Left lung (tissue), 10 donors: ENCODE data around the gene CDK11B. TPM values are rescaled to one million over a fixed set of nuclear protein-coding genes. Genes with fewer than 3 reads are reported as not detected.
A peak's percentile ranks its signal among the peaks of the same experiment; 100 is the strongest.

Source experiments
- ATAC-seq: fragments of 200-7000 bp; cut with Tn5 transposase; one replicate; pipeline ENCODE4 v1.9.1; 2020; ENCODE audit warnings: moderate library complexity
- DNase-seq, 4 donors: peaks; one replicate each; pipeline ENCODE4 v3.0.0-alpha.2; 2013 to 2020
- H3K27ac ChIP-seq, 2 donors: fragments of 200-600 bp; sonication (generic) in 1 of 2; one replicate each; pipeline versions ENCODE4 v1.5.0 to v1.8.0; 2020 to 2021
- H3K27me3 ChIP-seq, 2 donors: fragments of 200-600 bp; sonication (generic) in 1 of 2; one replicate each; pipeline versions ENCODE4 v1.5.0 to v1.8.0; 2020 to 2021
- H3K36me3 ChIP-seq, 2 donors: fragments of 200-600 bp; sonication (generic) in 1 of 2; one replicate each; pipeline versions ENCODE4 v1.5.0 to v1.8.0; 2020 to 2021
- H3K4me1 ChIP-seq, 2 donors: fragments of 200-600 bp; one replicate each; pipeline ENCODE4 v1.8.0; 2021
- H3K4me3 ChIP-seq, 2 donors: fragments of 200-600 bp; sonication (generic) in 1 of 2; one replicate each; pipeline versions ENCODE4 v1.5.0 to v1.8.0; 2020 to 2021; ENCODE audit warnings: mild to moderate bottlenecking in 1 of 2
- H3K9me3 ChIP-seq, 2 donors: fragments of 200-600 bp; sonication (generic) in 1 of 2; one replicate each; pipeline versions ENCODE4 v1.5.0 to v1.8.0; 2020 to 2021
- intact Hi-C, 2 donors: fragments of 100-400 bp; cut with DNase I; formaldehyde crosslinking; loops; one replicate each; pipeline versions ENCODE4 v1.11.2 to v1.14.2; 2022
- polyA plus RNA-seq, 6 donors: library from polyadenylated mRNA; unstranded; fragments of 120-200 nt; gene quantifications; one replicate each; pipeline ENCODE4 v1.2.1, GENCODE V29; 2013; ENCODE audit not compliant: insufficient read length in 6 of 6
- total RNA-seq, 2 donors: library from RNA; stranded (reverse); fragmentation: NEBNext Ultra II Directional; extraction: Animal tissue kit (Norgen Biotek cat#: 25700); gene quantifications; one replicate each; pipeline ENCODE4 v1.2.1, GENCODE V29; 2021
- TF ChIP-seq, protein P1 (sequence below), 2 donors: fragments of 200-600 bp; sonication (generic) in 1 of 2; IDR thresholded peaks; one replicate each; pipeline versions ENCODE4 v1.5.0 to v1.8.0; 2021; ENCODE audit warnings: antibody characterized with exemption in 2 of 2
- donor health status: DM: no; HTN: yes; CAD: no.
- donor health status: DM: no; HTN: no; CAD: no.

The CDK11B gene
- total and polyA plus RNA-seq, 8 donors = 16.3 to 46.8 (median 40.2) TPM

DNA sequence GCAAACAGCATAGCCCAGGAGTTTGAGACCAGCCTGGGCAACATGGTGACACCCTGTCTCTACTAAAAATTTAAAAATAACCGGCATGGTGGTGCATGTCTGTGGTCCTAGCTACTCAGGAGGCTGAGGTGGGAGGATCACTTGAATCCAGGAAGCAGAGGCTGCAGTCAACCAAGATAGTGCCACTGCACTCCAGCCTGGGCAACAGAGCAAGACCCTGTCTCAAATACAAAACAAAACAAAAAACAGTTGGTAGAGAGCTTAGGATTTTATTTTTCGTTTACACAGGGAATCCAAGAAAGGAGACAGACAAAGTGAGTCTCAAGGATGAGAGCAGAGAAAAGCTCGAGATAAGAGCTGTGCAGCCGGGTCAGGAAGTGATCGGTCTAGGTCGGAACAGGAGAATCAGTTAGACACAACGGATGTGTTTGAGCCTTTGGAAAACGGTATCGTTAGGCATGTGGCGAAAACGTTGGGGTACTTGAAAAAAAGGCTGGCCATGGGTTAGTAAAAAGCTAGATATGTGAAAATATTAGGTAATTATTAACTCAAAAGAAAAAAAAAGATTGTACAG is 45.2 kb downstream of the CDK11B start:
- Histone ChIP-seq H3K36me3 (peaks cover 0 to 8% of the 10 kb centered on the region in 2 donors), H3K4me1 (peaks cover 29 to 52% of the 10 kb centered on the region in 2 donors), H3K9me3 (no peaks in the 10 kb centered on the region), H3K27me3 (no peaks in the 10 kb centered on the region), H3K27ac (peak overlapping the region; percentile 99), H3K4me3 (peak overlapping the region; percentile 78 to 83)
- ATAC-seq (no peak), DNase-seq (peak in 1 of 4 donors; percentile 13)
- TF ChIP-seq, protein P1, sequence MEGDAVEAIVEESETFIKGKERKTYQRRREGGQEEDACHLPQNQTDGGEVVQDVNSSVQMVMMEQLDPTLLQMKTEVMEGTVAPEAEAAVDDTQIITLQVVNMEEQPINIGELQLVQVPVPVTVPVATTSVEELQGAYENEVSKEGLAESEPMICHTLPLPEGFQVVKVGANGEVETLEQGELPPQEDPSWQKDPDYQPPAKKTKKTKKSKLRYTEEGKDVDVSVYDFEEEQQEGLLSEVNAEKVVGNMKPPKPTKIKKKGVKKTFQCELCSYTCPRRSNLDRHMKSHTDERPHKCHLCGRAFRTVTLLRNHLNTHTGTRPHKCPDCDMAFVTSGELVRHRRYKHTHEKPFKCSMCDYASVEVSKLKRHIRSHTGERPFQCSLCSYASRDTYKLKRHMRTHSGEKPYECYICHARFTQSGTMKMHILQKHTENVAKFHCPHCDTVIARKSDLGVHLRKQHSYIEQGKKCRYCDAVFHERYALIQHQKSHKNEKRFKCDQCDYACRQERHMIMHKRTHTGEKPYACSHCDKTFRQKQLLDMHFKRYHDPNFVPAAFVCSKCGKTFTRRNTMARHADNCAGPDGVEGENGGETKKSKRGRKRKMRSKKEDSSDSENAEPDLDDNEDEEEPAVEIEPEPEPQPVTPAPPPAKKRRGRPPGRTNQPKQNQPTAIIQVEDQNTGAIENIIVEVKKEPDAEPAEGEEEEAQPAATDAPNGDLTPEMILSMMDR (IDR thresholded peaks at IDR 0.05) = no peak
- intact Hi-C loops = no loop called here

DNA sequence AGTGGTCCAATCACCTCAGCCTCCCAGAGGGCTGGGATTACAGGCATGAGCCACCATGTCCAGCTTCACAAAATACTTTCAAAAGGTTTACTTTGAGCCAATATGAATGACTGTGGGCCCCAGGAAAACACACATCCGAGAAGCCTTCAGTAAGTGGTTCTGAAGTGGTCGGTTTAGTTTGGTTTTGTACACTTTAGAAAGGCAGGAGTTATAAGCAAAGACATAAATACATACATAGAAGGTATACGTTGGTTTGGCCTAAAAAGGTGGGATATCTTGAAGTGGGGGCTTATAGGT is 46.8 kb downstream of the CDK11B start:
- H3K27ac ChIP-seq = peak overlapping the region; percentile 68 to 85
- intact Hi-C loops = no loop called here
- peaks cover 28 to 46% of the 10 kb centered on the region in 2 donors for H3K4me1 ChIP-seq

GRCh38 chr1:1610796-1611195 is 48.0 kb downstream of the CDK11B start:
- Histone ChIP-seq H3K4me3 (no peak overlapping the region), H3K27me3 (no peaks in the 10 kb centered on the region), H3K4me1 (peaks cover 20 to 37% of the 10 kb centered on the region in 2 donors), H3K36me3 (no peaks in the 10 kb centered on the region), H3K27ac (peak overlapping the region; percentile 68 to 85), H3K9me3 (no peaks in the 10 kb centered on the region)
- intact Hi-C loops = no loop called here
- DNase-seq (peak in 1 of 4 donors; percentile 15), ATAC-seq (no peak)
- TF ChIP-seq, protein P1 (IDR thresholded peaks at IDR 0.05) = no peak

More for the DNA sequence above, 46.8 kb downstream of the CDK11B start:
- H3K27me3 ChIP-seq = no peaks in the 10 kb centered on the region
- ATAC-seq = peak; percentile 6
- TF ChIP-seq, protein P1 (IDR thresholded peaks at IDR 0.05) = no peak
- peak in 1 of 4 donors; percentile 78 for DNase-seq
- H3K4me3 ChIP-seq = no peak overlapping the region
- no peaks in the 10 kb centered on the region for H3K9me3 ChIP-seq
- H3K36me3 ChIP-seq = no peaks in the 10 kb centered on the region

DNA sequence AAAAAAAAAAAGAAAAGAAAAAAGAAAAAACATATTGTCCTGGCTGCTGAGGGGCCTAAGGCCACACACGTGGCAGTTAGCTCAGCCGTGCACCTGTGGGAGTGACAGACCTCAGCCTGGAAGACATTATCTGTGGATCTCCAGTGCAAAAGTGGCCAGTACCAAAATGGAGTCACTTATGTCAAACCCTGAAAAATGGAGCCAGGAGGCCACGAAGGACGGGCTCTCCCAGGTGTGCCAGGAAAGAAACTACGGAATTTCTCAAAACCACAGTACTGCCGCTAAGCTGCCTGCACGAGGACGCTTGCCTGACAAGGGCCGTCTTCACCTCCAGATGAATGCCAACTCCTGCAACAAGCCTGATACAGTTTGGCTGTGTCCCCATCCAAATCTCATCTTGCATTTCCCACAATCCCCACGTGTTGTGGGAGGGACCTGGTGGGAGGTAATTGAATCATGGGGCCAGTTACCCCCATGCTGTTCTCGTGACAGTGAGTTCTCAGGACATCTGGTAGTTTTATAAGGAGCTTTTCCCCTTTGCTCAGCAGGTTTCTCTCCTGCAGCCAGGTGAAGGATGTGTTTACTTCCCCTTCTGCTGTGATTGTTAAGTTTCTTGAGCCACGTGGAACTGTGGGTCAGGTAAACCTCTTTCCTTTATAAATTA is 48.9 kb downstream of the CDK11B start:
- Histone ChIP-seq H3K4me1 (peaks cover 20 to 37% of the 10 kb centered on the region in 2 donors), H3K27me3 (no peaks in the 10 kb centered on the region), H3K9me3 (no peaks in the 10 kb centered on the region), H3K4me3 (no peak overlapping the region), H3K27ac (peak overlapping the region; percentile 68 to 85), H3K36me3 (no peaks in the 10 kb centered on the region)
- TF ChIP-seq, protein P1 (IDR thresholded peaks at IDR 0.05) = no peak
- ATAC-seq (no peak), DNase-seq (peak in 2 of 4 donors; percentile 10 to 30)
- intact Hi-C loops = no loop called here

DNA sequence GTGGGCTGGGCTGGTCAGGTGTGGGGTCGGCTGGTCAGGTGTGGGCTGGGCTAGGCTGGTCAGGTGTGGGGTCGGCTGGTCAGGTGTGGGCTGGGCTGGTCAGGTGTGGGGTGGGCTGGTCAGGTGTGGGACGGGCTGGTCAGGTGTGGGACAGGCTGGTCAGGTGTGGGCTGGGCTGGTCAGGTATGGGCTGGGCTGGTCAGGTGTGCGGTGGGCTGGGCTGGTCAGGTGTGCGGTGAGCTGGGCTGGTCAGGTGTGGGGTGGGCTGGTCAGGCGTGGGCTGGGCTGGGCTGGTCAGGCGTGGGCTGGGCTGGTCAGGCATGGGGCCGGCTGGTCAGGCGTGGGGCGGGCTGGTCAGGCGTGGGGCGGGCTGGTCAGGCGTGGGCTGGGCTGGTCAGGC is 52.6 kb downstream of the CDK11B start:
- Histone ChIP-seq H3K4me3 (no peak overlapping the region), H3K36me3 (no peaks in the 10 kb centered on the region), H3K9me3 (no peaks in the 10 kb centered on the region), H3K27me3 (peaks cover 0 to 24% of the 10 kb centered on the region in 2 donors), H3K4me1 (peaks cover 4 to 13% of the 10 kb centered on the region in 2 donors), H3K27ac (no peak overlapping the region)
- intact Hi-C loops = no loop called here
- DNase-seq (peak in 2 of 4 donors; percentile 30 to 49), ATAC-seq (no peak)
- TF ChIP-seq, protein P1 (IDR thresholded peaks at IDR 0.05) = no peak
